Measurements from ENCODE around the gene TRIM9. TPM values are rescaled to one million over a fixed set of nuclear protein-coding genes. Genes with fewer than 3 reads are reported as not detected.

The TRIM9 gene
- total and polyA plus RNA-seq, 2 of the 4 experiments (the other 2 are of a cell fraction): under 0.01 to 0.09 TPM

DNA sequence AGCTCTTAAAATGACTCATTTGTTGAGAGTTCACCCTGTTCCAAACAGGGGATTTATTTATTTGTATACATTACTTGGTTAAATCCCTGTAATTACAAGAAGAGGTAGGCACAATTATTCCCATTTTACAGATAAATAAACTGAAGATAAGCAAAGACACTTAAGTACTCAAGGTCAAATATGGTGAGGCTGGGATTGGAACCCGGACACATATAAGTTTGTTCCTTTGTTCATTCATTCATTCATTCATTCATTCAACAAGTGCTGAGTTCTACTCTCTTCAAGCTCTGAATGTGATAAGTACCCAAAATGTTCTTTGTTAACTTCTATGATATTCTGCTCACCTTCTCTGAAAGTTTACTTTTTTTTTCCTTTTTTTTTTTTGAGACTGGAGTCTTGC is 2.4 kb upstream of the TRIM9 start:
- H3K4me2 ChIP-seq (ENCODE audit: low read depth, low read length): no peak overlapping the region
- no peak overlapping the region for H3K14ac ChIP-seq (replicated peaks; ENCODE audit: low read depth, low read length)
- no peak overlapping the region for H2BK20ac ChIP-seq (ENCODE audit: low read depth, low read length)
- H3K4me1 ChIP-seq (ENCODE audit: control insufficient read depth, insufficient read depth, low read length): no peaks in the 10 kb centered on the region
- no peaks in the 10 kb centered on the region for H3K79me1 ChIP-seq (ENCODE audit: low read depth in 1 of 2, low read length in 2 of 2)
- no peak overlapping the region for H3K18ac ChIP-seq (ENCODE audit: low read depth, low read length)
- peaks cover 36% of the 10 kb centered on the region for H3K27me3 ChIP-seq (ENCODE audit: control insufficient read depth, insufficient read depth, low read length)
- H3K4ac ChIP-seq (ENCODE audit: low read depth, low read length): no peak overlapping the region
- no TSS peak for BruUV-seq (replicated peaks)
- H3K56ac ChIP-seq (ENCODE audit: extremely low read depth, insufficient read depth, low read length): no peak overlapping the region
- H3K23ac ChIP-seq (ENCODE audit: low read depth, low read length): no peak overlapping the region
- H2AK9ac ChIP-seq (replicated peaks; ENCODE audit: low read depth, low read length, poor library complexity): no peak overlapping the region
- no peak overlapping the region for H2BK5ac ChIP-seq (ENCODE audit: low read depth, low read length, poor library complexity, severe bottlenecking)
- no peak overlapping the region for H4K8ac ChIP-seq (ENCODE audit: low read depth in 2 of 2, low read length in 2 of 2)
- H4K20me1 ChIP-seq (ENCODE audit: insufficient read depth, low read length): no peaks in the 10 kb centered on the region
- H3K4me3 ChIP-seq (ENCODE audit: insufficient read depth, low read depth, low read length): no peak overlapping the region
- no peak overlapping the region for H4K91ac ChIP-seq (ENCODE audit: insufficient read depth, low read depth, low read length)
- CTCF ChIA-PET: no interaction called here
- in situ Hi-C loops (cut with MboI; ENCODE audit: low sequenced_read_pairs): no loop called here
- no peak overlapping the region for H2AK5ac ChIP-seq (ENCODE audit: low read depth, low read length)
- TF ChIP-seq CHD1 (IDR thresholded peaks at IDR 0.05; ENCODE audit: low read depth, low read length): no peak
- TF ChIP-seq, protein P1, sequence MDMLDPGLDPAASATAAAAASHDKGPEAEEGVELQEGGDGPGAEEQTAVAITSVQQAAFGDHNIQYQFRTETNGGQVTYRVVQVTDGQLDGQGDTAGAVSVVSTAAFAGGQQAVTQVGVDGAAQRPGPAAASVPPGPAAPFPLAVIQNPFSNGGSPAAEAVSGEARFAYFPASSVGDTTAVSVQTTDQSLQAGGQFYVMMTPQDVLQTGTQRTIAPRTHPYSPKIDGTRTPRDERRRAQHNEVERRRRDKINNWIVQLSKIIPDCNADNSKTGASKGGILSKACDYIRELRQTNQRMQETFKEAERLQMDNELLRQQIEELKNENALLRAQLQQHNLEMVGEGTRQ (IDR thresholded peaks at IDR 0.05; ENCODE audit: low read depth, low read length): no peak
- no peak for TF ChIP-seq BHLHE40 (IDR thresholded peaks at IDR 0.05; ENCODE audit: low read depth, low read length)
- no peak overlapping the region for H2AFZ ChIP-seq (replicated peaks; ENCODE audit: low read length, poor library complexity)
- DNase-seq: no peak
- H4K5ac ChIP-seq (ENCODE audit: low read depth, low read length): no peak overlapping the region
- no CpG with 5 or more reads among the region's 1 CpG for WGBS, 2 experiments (ENCODE audit: extremely low coverage in 2 of 2, insufficient read length in 1 of 2)
- H3K9ac ChIP-seq (ENCODE audit: low read depth, low read length): no peak overlapping the region
- no peak overlapping the region for H2BK120ac ChIP-seq (ENCODE audit: low read depth, low read length)
- no peak for ATAC-seq (ENCODE audit: low read depth)
- no peak overlapping the region for H3K27ac ChIP-seq (ENCODE audit: insufficient read depth, low read length)
- no peaks in the 10 kb centered on the region for H3K36me3 ChIP-seq (ENCODE audit: control insufficient read depth, insufficient read depth, low read length)
- dilution Hi-C loops (cut with HindIII; ENCODE audit: low sequenced_read_pairs, unreplicated experiment): no loop called here
- intact Hi-C loops (cut with micrococcal nuclease): loop anchor here (5.0 kb wide), 1 partner anchor 140 kb away; no protein-coding TSS in a partner anchor
- H3K9me3 ChIP-seq (ENCODE audit: control insufficient read depth, insufficient read depth, low read length): no peaks in the 10 kb centered on the region
- H3K9me1 ChIP-seq (ENCODE audit: insufficient read depth, low read length): no peaks in the 10 kb centered on the region
- H2BK15ac ChIP-seq (ENCODE audit: low read depth, low read length): no peak overlapping the region
- POLR2A ChIA-PET (ENCODE audit: unreplicated experiment): no interaction called here

Measured in IMR-90 (cell line).